ENCODE measurements around the gene MEF2D. TPM values are rescaled to one million over a fixed set of nuclear protein-coding genes. Genes with fewer than 3 reads are reported as not detected.

The MEF2D gene
- total RNA-seq, 1 donor from 2014 or later = 56.6 TPM

GRCh38 chr1:156439036-156439776 is 61.4 kb downstream of the MEF2D start:
- Mint-ChIP-seq H3K27ac (ENCODE audit: unreplicated experiment) (no peak overlapping the region), H3K36me3 (ENCODE audit: low read depth, unreplicated experiment) (no peaks in the 10 kb centered on the region)
- no peak for FAIRE-seq

GRCh38 chr1:156438278-156438987 is 62.1 kb downstream of the MEF2D start:
- Mint-ChIP-seq H3K27ac (ENCODE audit: unreplicated experiment) (no peak overlapping the region), H3K27me3 (ENCODE audit: low read depth, unreplicated experiment) (peaks cover 88% of the 10 kb centered on the region), H3K36me3 (ENCODE audit: low read depth, unreplicated experiment) (no peaks in the 10 kb centered on the region), H3K4me1 (ENCODE audit: low read depth, unreplicated experiment) (peaks cover 6% of the 10 kb centered on the region), H3K9me3 (ENCODE audit: unreplicated experiment) (peaks cover 6% of the 10 kb centered on the region), H3K4me3 (ENCODE audit: unreplicated experiment) (no peak overlapping the region)
- no peak for FAIRE-seq
- no peaks in the 10 kb centered on the region for H3K79me2 ChIP-seq (ENCODE audit: insufficient read depth, low read length)
- no peak overlapping the region for H3K4me3 ChIP-seq (ENCODE audit: insufficient read depth, low read depth, low read length)
- H3K36me3 ChIP-seq (ENCODE audit: insufficient read depth, low read length) = no peaks in the 10 kb centered on the region
- peak overlapping the region; percentile 10 for H3K4me2 ChIP-seq (ENCODE audit: low read length)
- no peaks in the 10 kb centered on the region for H3K4me1 ChIP-seq (ENCODE audit: insufficient read depth, low read length)
- no peak for TF ChIP-seq CTCF (IDR thresholded peaks at IDR 0.05; ENCODE audit: insufficient read depth, low read depth, low read length)
- TF ChIP-seq EZH2 (IDR thresholded peaks at IDR 0.05; ENCODE audit: insufficient read depth, low read length) = no peak
- H2AFZ ChIP-seq (ENCODE audit: low read depth, low read length) = no peak overlapping the region
- peak; percentile 16 for DNase-seq (ENCODE audit: low read depth)
- H3K27me3 ChIP-seq (ENCODE audit: insufficient read depth, low read length) = peaks cover 95% of the 10 kb centered on the region
- H3K9ac ChIP-seq (ENCODE audit: low read length) = no peak overlapping the region
- H4K20me1 ChIP-seq (ENCODE audit: insufficient read depth, low read length) = peaks cover 5% of the 10 kb centered on the region
- no peaks in the 10 kb centered on the region for H3K9me3 ChIP-seq (ENCODE audit: insufficient read depth, low read depth, low read length)
- H3K27ac ChIP-seq (ENCODE audit: low read depth, low read length) = no peak overlapping the region

More at GRCh38 chr1:156439036-156439776, 61.4 kb downstream of the MEF2D start:
- TF ChIP-seq EZH2 (IDR thresholded peaks at IDR 0.05; ENCODE audit: insufficient read depth, low read length) (peak; percentile 26), CTCF (IDR thresholded peaks at IDR 0.05; ENCODE audit: insufficient read depth, low read depth, low read length) (no peak)
- Histone ChIP-seq H3K4me1 (ENCODE audit: insufficient read depth, low read length) (no peaks in the 10 kb centered on the region), H3K4me2 (ENCODE audit: low read length) (no peak overlapping the region), H3K79me2 (ENCODE audit: insufficient read depth, low read length) (no peaks in the 10 kb centered on the region), H3K4me3 (ENCODE audit: insufficient read depth, low read depth, low read length) (no peak overlapping the region), H4K20me1 (ENCODE audit: insufficient read depth, low read length) (peaks cover 5% of the 10 kb centered on the region), H3K27ac (ENCODE audit: low read depth, low read length) (no peak overlapping the region), H2AFZ (ENCODE audit: low read depth, low read length) (no peak overlapping the region), H3K36me3 (ENCODE audit: insufficient read depth, low read length) (no peaks in the 10 kb centered on the region), H3K27me3 (ENCODE audit: insufficient read depth, low read length) (peaks cover 94% of the 10 kb centered on the region), H3K9ac (ENCODE audit: low read length) (no peak overlapping the region), H3K9me3 (ENCODE audit: insufficient read depth, low read depth, low read length) (no peaks in the 10 kb centered on the region)
- DNase-seq (ENCODE audit: low read depth) = no peak
- no peak overlapping the region for H3K4me3 Mint-ChIP-seq (ENCODE audit: unreplicated experiment)
- peaks cover 83% of the 10 kb centered on the region for H3K27me3 Mint-ChIP-seq (ENCODE audit: low read depth, unreplicated experiment)
- H3K9me3 Mint-ChIP-seq (ENCODE audit: unreplicated experiment) = peaks cover 4% of the 10 kb centered on the region
- peaks cover 6% of the 10 kb centered on the region for H3K4me1 Mint-ChIP-seq (ENCODE audit: low read depth, unreplicated experiment)
